Stimulated activated CD8-positive, alpha-beta memory T cell treated with anti-CD3 and anti-CD28 coated beads, Interleukin-15, amount 100 ng/mL, for 48 hours (primary cell): ENCODE data around the gene CFI.

Experiments used
- DNase-seq, 2 donors: peaks; one replicate each; pipeline ENCODE4 v3.0.0-alpha.2; 2020; ENCODE audit warnings: low read depth in 2 of 2

Gene CFI

DNA sequence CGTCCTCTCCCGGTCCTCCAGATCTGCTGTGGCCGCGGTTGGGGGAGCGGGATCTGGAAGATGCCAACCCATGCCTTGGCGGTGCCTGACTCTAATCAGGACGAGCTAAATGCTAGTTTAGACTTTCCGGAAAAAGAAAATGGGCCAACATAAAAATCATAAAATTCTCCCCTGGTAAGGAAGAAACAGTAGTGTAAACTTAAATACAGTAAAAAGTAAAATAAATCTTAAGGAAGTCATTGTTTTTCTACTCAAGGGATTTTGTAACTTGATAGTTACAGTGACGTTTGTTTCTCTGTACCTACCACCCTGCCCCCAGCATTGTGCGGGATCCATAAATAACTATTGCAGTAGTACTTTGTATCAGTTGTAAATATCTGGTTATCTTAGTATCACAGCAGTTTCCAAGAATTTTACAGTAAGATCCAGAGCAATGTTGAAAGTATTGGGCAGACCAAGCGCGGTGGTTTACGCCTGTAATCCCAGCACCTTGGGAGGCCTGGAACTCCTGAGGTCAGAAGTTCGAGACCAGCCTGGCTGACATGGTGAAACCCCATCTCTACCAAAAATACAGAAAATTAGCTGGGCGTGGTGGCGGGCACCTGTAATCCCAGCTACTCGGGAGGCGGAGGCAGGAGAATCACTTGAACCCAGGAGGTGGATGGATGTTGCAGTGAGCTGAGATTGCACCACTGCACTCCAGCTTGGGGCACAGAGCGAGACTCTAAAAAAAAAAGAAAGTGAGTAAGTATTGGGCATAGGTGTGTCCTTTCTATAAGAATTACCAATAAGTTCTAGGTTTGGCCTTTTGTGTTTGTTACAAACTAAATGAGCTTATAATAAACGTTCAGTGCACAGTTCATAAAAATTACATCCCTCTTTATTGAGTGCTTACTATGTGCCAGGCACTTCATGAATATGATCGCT, 70.9 kb downstream of the CFI start:
- no peak for DNase-seq

DNA sequence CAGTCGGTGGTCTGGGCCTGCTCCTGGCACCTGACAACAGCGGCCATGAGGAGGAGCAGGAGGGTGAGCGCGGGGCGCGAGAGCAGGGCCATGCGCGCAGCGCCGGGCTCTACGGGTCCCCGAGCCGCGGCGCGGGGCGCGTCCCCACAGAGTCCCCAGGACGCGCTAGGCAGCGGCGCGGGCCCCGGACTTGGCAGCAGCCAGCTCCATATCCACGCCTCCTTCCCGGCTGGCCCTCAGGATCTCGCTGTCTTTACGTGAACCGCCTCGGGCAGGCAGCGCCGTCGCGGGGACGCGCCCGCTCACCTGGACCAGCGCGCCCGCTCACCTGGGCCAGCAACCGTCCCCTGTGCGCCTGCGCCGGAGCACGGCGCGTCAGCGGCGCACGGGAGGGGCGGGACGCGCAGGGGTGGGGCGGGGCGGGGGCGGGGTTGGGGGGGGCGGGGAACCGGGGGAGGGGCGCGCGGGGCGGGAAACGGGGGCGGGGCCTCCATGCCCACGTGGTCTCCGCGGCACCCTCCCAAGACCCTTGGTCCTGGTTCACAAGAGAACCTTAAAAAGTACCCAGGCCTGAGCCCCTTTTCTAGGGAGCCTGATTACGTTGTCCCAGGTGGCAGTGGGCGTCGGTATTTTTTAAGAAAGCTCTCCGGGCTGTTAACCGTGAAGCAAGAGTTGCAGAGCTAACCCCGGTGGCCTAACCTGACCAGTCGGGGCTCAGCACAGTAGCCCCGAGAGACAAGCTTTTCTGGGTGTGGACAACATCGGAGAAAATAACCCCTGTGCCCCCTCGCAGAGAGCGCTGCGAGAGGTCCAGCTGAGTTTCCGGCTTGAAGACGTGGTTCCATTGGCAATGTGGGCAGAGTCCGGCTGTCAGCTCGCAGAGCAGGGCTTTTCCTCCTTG, 71.8 kb downstream of the CFI start, which contains the start of gene PLA2G12A:
PLA2G12A (minus strand) TSS at position 353 of the 901 bp plus-strand sequence; CDS start at position 92, 261 bp downstream.
- DNase-seq, result peak; percentile 50 to 53

DNA sequence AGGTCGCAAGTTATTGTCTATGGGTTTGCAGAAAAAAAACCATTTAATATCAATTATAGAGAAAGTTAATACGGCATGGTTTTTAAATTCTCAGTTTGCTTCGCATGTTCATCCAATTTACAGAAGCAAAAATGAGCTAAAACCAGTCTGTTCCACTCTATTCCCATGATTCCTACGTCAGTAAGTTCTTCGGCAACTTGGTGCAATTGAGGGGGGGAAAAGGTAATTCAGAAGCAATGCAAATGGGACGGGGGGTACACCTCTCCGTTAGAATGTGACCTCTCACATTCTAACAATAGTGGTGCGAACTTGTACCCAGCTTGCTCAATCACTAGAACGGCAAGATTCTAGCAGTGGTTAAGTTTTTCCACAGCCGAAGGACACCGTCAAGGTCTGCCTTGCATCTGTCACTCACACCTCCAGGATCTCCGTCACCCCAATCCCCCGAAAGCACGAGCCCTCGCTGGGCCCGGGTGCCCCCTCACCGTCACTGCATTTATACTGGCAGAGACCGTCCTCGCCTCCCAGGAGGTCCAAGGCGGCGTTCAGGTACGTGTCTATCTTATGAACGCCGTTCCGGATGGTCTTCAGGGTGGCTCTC, 72.6 kb downstream of the CFI start:
- peak; percentile 4 to 18 for DNase-seq

DNA sequence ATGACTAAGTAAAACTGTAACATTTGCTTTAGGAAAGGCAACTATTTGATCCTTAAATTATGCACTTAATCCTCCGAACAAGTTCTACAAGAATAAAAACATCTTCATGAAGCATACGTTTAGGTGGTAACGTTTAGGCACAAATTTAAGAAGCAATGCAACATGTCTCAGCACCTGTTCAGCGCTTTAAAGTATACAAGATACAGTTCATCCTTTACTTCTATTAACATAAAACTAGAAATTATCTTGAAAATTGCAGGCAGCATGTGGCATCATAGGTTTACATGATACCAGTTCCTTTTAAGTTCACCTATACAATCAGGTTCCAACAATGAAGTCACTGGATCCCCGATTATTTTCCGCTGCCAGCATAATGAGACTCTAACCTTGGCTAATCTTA, 73.4 kb downstream of the CFI start:
- DNase-seq, result no peak

DNA sequence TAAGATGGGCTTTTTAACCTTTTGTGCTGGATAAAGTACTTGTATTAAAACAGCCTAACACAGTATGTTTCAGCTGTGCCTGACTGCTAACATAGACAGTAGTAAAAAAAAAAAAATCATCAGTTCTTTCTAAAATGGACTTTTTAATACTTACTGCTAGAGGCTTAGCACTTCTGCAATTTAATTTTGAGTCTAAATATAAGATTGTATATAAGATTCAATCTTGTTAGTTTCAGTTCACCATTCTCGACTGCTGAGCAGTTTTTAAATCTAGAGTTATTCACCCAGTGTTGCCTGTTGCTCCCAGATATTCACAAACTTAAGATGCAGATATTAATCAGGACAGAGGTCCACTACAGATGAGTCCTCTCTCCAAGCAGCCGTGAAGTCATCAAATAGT, 78.7 kb downstream of the CFI start:
- no peak for DNase-seq

DNA sequence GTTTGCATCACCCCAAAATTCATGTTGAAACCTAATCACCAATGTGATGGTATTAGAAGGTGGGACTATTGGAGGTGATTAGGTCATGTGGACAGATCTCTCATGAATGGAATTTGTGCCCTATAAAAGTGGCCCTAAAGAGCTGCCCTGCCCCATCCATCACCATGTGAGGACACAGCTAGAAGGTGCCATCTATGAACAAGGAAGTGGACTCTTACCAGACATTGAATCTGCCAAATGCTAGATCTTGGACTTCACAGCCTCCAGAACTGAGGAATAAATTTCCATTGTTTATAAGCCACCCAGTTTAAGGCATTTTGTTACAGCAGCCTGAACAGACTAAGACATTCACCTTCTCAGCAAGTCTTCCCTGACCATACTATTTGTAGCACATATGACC, 79.4 kb downstream of the CFI start:
- no peak for DNase-seq

DNA sequence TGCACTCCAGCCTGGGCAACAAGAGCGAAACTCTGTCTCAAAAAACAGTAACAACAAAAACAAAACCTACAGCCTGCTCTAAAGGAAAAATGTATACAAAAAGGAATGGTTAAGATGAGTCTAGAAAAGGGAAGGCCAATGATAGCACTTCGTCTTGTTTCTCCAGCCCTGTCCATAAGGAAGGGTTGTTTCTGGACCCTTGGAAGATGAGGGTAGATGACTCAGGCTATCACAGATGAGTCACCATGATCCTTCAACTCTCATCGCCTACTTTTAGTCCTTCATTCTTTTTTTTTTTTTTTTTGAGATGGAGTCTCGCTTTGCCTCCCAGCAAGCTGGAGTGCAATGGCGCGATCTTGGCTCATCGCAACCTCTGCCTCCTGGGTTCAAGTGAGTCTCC, 80.8 kb downstream of the CFI start:
- no peak for DNase-seq

DNA sequence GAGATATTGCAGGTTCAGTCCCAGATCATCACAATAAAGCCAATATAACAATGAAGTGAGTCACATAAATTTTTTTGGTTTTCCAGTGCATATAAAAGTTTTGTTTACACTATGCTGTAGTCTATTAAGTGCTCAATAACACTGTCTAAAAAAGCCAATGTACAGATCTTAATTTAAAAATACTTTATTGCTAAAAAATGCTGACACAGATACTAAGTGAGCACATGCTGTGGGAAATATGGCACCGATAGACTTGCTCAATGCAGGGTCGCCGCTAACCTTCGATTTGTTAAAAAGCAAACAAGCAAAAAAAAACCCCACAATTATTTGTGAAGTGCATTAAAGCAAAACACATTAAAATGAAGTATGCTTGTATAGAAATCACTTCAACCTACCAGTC, 82.2 kb downstream of the CFI start:
- no peak for DNase-seq

DNA sequence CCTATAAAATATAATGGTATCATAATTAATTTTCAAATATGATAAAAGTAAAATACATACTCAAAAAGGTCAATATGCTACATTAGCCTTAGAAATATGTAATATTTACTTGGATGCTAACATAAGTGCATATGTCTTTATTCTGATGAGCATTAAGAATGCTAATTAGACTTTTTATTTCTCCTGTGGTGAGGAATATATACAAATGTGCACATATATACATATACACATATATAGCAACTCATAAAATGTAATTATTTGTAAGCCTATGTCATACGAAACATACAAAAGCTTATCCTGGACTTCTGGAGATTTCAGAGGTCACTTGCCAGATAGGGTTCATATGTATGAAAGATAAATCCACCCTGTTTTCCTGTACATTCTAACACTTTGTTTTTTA, 83.0 kb downstream of the CFI start:
- no peak for DNase-seq

DNA sequence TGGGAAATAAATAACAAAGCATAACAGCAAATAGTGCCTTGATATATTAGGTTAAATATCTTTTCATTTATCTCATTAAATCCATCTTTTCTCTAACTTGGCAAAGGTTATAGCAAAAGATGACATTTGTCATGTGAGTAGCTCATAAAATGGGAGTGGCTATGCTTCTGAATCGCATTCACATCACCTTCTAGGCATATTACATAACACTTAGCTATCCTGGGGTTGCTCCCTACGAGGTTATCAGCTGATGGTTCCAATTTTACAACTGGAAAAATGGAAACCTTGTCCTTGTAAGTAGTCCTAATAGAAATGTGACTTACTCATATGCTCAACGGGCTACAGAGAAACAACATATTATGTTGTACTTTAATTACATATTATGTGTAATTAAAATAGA, 88.3 kb downstream of the CFI start:
- no peak for DNase-seq

DNA sequence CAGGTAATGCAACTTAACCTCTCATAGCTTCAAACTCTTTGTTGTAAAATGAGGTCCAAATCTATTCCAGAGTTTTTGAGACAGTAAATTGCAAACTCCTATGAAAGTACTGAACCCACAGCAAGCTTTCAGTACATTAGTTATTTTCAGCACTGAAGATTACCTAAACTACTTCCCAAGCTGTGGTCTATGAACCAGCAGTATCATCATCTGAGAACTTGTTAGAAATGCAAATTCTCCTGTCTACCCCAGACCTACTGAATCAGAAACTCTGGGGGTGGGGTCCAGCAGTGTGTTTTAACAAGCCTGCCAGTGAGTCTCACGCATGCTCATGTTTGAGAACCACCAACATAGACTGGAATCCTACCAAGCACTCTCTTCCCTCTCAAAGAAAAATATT, 92.8 kb downstream of the CFI start:
- DNase-seq, result no peak

DNA sequence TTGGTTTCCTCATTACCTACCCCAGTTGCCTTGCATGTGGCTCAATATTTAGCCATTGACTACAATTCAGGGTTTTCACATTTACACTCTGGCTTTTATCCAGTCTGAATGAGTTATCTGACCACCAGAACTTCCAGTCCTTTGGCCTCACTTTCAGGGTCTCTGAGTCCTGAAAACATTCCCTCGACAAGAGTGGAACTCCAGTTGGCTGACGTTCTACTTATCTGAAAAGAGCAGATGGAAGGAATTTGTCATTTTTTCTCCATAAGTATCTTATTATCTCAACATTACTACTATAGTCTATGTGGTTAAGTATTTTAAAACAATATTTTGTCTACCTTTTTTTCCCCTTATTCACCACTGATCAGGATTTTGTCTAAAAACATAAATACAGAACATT, 93.4 kb downstream of the CFI start:
- no peak for DNase-seq

DNA sequence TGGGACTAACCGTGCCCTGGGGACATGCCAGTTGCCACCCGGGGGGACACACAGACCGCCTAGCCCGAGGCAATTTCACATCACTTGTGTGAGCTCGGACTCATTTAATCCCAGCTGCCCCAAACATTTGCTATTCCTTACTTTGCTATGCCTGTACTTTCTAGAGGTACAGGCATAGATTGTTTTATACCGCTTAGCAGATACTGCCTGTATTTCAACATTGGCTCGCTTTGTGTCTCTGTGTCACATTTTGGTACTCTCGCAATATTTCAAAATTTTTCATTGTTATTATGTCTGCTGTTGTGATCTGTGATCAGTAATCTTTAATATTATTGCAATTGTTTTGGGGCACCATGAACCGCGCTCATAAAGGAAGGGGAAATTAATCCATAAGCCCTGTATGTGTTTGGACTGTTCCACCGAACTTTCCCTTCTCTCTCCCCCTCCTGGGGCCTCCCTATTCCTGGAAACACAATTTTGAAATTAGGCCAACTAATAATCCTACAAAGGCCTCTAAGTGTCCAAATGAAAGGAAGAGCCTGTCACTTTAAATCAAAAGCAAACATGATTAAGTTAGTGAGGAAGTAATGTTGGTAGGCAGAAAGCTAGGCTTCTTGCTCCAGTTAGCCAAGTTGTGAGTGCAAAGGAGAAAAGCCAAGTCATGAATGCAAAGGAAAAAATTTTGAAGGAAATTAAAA, 98.0 kb downstream of the CFI start:
- no peak for DNase-seq

DNA sequence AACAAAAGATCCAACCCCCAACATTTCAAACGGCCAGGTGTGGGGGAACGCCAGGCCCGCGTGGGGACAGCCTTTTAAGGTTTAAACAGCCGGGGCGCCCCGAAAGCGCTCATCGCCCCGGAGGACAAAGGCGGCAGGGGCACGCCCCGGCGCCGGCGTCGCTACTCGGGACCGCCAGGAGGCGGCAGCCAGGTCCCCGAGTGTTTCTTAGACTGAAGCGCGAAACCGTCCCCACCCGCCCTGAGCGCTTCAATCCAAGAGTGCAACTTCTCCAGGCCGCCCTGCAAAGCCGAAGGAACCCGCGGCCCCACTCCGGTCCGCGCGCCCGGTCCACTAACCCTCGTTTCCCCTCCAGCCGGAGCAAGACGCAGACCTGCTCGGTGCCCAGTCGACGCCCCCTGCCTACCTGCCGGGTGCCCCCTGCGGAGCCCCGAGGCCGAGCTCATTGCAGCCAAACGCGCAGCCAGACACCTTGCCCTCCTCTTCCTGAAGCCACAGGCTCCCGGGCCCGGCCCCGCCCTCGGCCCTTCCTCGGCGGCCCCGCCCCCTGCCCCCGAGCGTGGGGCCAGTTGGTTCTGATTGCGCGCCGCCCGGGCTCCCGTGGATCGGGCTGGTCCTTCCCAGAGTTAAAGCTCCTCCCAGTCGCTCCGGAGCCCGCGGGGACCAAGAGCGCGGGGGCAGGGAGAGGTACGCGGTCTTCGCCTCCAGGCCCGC, 98.7 kb downstream of the CFI start, which contains the start of gene CASP6:
CASP6 (minus strand) TSS at position 496 of the 714 bp plus-strand sequence; CDS start at position 446, 50 bp downstream.
- peak; percentile 56 to 57 for DNase-seq

DNA sequence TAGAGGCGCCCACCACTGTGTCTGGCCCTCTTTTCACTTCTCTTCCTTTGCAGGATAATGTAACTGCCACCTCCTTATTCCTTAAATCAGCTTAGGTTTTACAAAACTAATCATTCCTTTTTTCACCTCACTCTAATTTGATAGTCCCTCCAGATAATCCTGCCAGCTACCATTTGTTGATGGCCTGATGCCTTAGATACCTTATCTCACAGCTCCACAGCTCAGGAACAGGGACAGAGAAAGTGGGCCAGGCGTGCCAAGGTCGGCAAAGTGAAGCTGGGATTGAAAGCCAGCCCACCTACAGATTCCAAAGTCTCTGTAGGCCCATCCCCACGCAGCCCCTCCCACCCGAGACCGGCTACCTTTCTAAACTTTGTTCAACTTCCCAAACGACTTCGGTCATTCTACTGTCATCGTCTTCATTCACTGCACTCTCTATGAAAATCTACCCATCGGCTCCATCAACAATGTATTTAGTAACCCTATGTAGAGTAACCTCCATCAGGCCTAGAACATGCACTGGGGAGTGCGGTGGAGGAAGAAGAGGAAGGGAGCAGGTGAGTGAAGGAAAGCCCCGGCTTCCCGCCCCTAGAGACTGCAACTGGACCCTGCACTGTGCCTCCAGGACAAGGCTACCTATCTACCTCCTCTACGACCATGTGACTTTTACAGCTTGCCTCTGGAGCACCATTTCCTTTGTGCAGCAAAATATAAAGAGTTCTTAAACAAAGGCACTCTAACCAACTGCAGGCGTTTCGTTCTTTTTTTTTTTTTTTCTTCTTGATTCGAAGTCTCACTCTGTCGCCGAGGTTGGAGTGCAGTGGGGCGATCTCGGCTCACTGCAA, 100.0 kb downstream of the CFI start:
- no peak for DNase-seq

DNA sequence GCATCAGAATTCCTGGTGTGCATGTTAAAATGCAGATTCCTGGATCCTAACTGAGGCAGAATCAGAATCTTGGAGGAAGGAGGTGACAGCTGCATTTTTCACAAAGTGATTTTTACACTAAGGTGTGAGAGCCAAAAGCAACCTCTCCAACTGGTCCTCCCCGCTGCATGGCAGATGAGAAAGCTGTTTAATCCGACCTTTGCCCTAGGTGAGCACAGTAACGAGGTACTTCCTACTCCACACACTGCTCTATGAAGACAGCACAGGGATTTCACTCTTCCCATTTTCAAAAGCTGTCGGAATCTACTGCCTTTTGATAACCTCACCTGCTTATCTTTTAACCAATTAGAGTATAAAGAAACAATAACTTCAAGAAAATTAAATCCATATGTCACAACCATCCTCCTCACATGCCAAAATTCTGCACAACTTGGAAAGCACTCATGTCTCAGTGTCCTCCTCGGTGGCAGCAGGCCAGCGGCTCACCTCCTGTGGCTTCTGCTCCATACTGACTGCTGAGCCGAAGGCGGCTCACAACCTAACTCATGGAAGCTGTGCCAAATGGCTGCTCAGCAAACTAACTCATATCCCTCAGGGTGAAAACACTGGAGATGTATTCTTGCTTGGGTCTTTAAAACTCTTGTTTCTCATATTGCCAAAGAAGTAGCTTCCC, 102.1 kb downstream of the CFI start:
- no peak for DNase-seq

DNA sequence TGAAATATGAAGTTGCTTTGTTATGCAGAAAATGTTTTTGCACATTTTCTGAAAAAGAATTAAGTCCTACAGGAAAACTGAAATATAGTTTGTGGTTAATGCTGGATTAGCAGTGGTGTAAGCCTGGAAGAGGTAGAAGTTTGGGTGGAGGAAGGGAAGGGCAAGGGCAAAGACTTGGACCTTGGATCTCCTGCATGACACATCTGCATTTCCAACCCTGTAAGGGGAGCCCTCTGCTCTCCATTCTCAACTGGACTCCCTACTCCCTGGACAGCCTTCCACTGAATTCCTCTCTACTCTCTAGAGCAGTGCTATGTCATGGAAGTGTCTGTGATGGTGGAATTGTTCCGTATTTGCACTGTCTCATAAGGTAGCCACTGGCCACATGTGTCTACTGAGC, 103.1 kb downstream of the CFI start:
- no peak for DNase-seq

DNA sequence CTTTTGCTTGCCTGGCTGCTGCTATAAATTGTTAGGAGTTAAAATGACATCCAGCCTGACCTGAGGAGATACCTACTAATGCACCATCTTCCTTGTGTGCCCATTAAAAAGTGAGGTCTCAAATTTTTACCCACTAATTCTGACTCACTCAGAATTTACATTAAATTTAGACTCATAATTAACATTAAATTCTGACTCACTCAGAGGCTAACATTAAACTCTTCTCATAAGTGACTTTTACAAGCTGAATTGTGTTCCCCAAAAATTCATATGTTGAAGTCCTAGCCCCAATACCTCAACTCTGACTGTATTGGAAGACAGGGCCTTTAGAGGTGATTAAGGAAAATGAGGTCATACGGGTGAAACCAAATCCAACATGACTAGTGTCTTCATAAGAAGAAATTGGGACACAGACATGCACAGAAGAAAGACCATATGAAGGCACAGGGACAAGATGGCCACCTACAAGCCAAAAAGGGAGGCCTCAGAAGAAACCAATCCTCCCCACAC, 110.3 kb downstream of the CFI start:
- DNase-seq, result no peak
